ENCODE results near the gene RBM10.

The RBM10 gene

GRCh38 chrX:47200385-47201150 is 55.5 kb downstream of the RBM10 start:
- DNase-seq = no peak

- DNase-seq = no peak
Measured at GRCh38 chrX:47201345-47201944, 56.4 kb downstream of the RBM10 start.

- DNase-seq = no peak
Measured at GRCh38 chrX:47202316-47202715, 57.3 kb downstream of the RBM10 start.

- no peak for DNase-seq
Measured at GRCh38 chrX:47202877-47203276, 57.9 kb downstream of the RBM10 start.

GRCh38 chrX:47204970-47205369 is 59.9 kb downstream of the RBM10 start:
- no peak for DNase-seq

- no peak for DNase-seq
Measured at GRCh38 chrX:47206316-47206715, 61.3 kb downstream of the RBM10 start.

GRCh38 chrX:47208108-47208507 is 63.1 kb downstream of the RBM10 start:
- no peak for DNase-seq

- no peak for DNase-seq
Measured at GRCh38 chrX:47209508-47210238, 64.7 kb downstream of the RBM10 start.

GRCh38 chrX:47210661-47211425 is 65.8 kb downstream of the RBM10 start:
- no peak for DNase-seq

- DNase-seq = no peak
Measured at GRCh38 chrX:47212381-47213293, 67.6 kb downstream of the RBM10 start.

GRCh38 chrX:47214435-47215077 is 69.5 kb downstream of the RBM10 start:
- no peak for DNase-seq

GRCh38 chrX:47215291-47215900 is 70.4 kb downstream of the RBM10 start:
- no peak for DNase-seq

GRCh38 chrX:47216393-47216925 is 71.4 kb downstream of the RBM10 start:
- no peak for DNase-seq

GRCh38 chrX:47217121-47217851 is 72.3 kb downstream of the RBM10 start:
- peak; percentile 51 for DNase-seq

GRCh38 chrX:47217852-47218279 is 72.8 kb downstream of the RBM10 start:
- peak; percentile 96 for DNase-seq

- DNase-seq = peak; percentile 54
Measured at GRCh38 chrX:47218280-47218919, 73.4 kb downstream of the RBM10 start, which contains the start of gene CDK16. TSS of gene CDK16 (plus strand) at chrX:47218681. CDS start at chrX:47223558, 4,877 bp downstream.

- DNase-seq = no peak
Measured at GRCh38 chrX:47218920-47219815, 74.1 kb downstream of the RBM10 start.

GRCh38 chrX:47221756-47222155 is 76.7 kb downstream of the RBM10 start:
- no peak for DNase-seq
